Measurements from ENCODE around the gene ZSWIM6. TPM values are rescaled to one million over a fixed set of nuclear protein-coding genes. Genes with fewer than 3 reads are reported as not detected.

Gene ZSWIM6
- total and polyA plus RNA-seq, 8 donors, result 2.9 to 39.3 (median 15.4) TPM

- no peaks in the 10 kb centered on the region for H3K36me3 ChIP-seq
- WGBS, 5 donors, result 22 to 33% (median 33%) methylated on average over 10 of the region's 10 CpGs
- TF ChIP-seq POLR2AphosphoS5 (IDR thresholded peaks at IDR 0.05) (peak in 1 of 3 donors; percentile 4), CTCF (IDR thresholded peaks at IDR 0.05) (no peak)
- peak in 1 of 2 donors; percentile 62 for DNase-seq
- intact Hi-C loops (cut with DNase I; ENCODE audit: low total_unique reads), result loop anchor here (5.0 to 10.0 kb wide), 2 partner anchors 78 to 155 kb away; no protein-coding TSS in a partner anchor
- peak overlapping the region; percentile 83 to 96 (median 94) for H3K4me3 ChIP-seq
- peak overlapping the region; percentile 70 to 97 (median 96) for H3K27ac ChIP-seq
- no peaks in the 10 kb centered on the region for H3K9me3 ChIP-seq
- H3K4me1 ChIP-seq, result peaks cover 12 to 37% (median 28%) of the 10 kb centered on the region in 4 donors
- no peaks in the 10 kb centered on the region for H3K27me3 ChIP-seq
Observed at GRCh38 chr5:61329550-61330128, 2.4 kb upstream of the ZSWIM6 start.

- Histone ChIP-seq H3K9me3 (no peaks in the 10 kb centered on the region), H3K27me3 (no peaks in the 10 kb centered on the region), H3K4me1 (peaks cover 20 to 44% (median 36%) of the 10 kb centered on the region in 4 donors), H3K4me3 (peak overlapping the region; percentile 83 to 96 (median 94)), H3K36me3 (no peaks in the 10 kb centered on the region), H3K27ac (peak overlapping the region; percentile 94 to 99 (median 96))
- DNase-seq, result peak in 1 of 2 donors; percentile 83
- no peak for TF ChIP-seq POLR2A (IDR thresholded peaks at IDR 0.05)
- no peak for TF ChIP-seq EP300 (IDR thresholded peaks at IDR 0.05)
- TF ChIP-seq POLR2AphosphoS5 (IDR thresholded peaks at IDR 0.05), result peak in 1 of 3 donors; percentile 7
- intact Hi-C loops (cut with DNase I; ENCODE audit: low total_unique reads), result loop anchor here (5.0 kb wide), 1 partner anchor 77 kb away; no protein-coding TSS in a partner anchor
- WGBS, 5 donors, result 1 to 2% (median 2%) methylated on average over 27 to 30 of the region's 30 CpGs
Observed at GRCh38 chr5:61330341-61330844, 1.7 kb upstream of the ZSWIM6 start.

- TF ChIP-seq POLR2AphosphoS5 (IDR thresholded peaks at IDR 0.05), result peak in 2 of 3 donors; percentile 73 to 76
- TF ChIP-seq CTCF (IDR thresholded peaks at IDR 0.05), result peak in 5 of 7 experiments; percentile 34 to 68 (median 50)
- TF ChIP-seq POLR2A (IDR thresholded peaks at IDR 0.05), result peak in 1 of 4 donors; percentile 43
- no peak for TF ChIP-seq EP300 (IDR thresholded peaks at IDR 0.05)
- Histone ChIP-seq H3K36me3 (no peaks in the 10 kb centered on the region), H3K4me3 (peak overlapping the region; percentile 83 to 96 (median 94)), H3K27ac (peak overlapping the region; percentile 94 to 99 (median 96)), H3K27me3 (no peaks in the 10 kb centered on the region), H3K9me3 (no peaks in the 10 kb centered on the region), H3K4me1 (peaks cover 24 to 50% (median 41%) of the 10 kb centered on the region in 4 donors)
- intact Hi-C loops (cut with DNase I; ENCODE audit: low total_unique reads), result loop anchor here (5.0 kb wide), 1 partner anchor 76 kb away; no protein-coding TSS in a partner anchor
- 0 to 1% (median 0%) methylated on average over 38 to 80 of the region's 80 CpGs for WGBS, 5 donors
- peak; percentile 91 to 95 for DNase-seq
Observed at GRCh38 chr5:61330845-61331406, 1.1 kb upstream of the ZSWIM6 start.

GRCh38 chr5:61332358-61332749 lies 296 bp downstream of the ZSWIM6 start:
- Histone ChIP-seq H3K36me3 (no peaks in the 10 kb centered on the region), H3K9me3 (no peaks in the 10 kb centered on the region), H3K4me1 (peaks cover 24 to 57% (median 47%) of the 10 kb centered on the region in 4 donors), H3K4me3 (peak overlapping the region; percentile 83 to 96 (median 94)), H3K27ac (peak overlapping the region; percentile 72 to 97 (median 94)), H3K27me3 (no peaks in the 10 kb centered on the region)
- peak; percentile 41 to 74 for DNase-seq
- intact Hi-C loops (cut with DNase I; ENCODE audit: low total_unique reads), result loop anchor here (5.0 kb wide), 1 partner anchor 75 kb away; no protein-coding TSS in a partner anchor
- TF ChIP-seq CTCF (IDR thresholded peaks at IDR 0.05) (no peak), POLR2A (IDR thresholded peaks at IDR 0.05) (no peak), EP300 (IDR thresholded peaks at IDR 0.05) (no peak), POLR2AphosphoS5 (IDR thresholded peaks at IDR 0.05) (no peak)
- WGBS, 5 donors, result 0 to 1% (median 0%) methylated on average over 15 to 65 of the region's 69 CpGs

All from stomach (tissue), 9 donors.